Stimulated activated CD4-positive, alpha-beta T cell treated with anti-CD3 and anti-CD28 coated beads, Interleukin-4, amount 100 ng/mL, for 48 hours (primary cell): ENCODE results near the gene PDZD2.
A peak's percentile ranks its signal among the peaks of the same experiment; 100 is the strongest.

Experiments used
- DNase-seq, 2 donors: peaks; one replicate each; pipeline ENCODE4 v3.0.0-alpha.2; 2020; ENCODE audit warnings: low read depth in 2 of 2

PDZD2 gene

DNA sequence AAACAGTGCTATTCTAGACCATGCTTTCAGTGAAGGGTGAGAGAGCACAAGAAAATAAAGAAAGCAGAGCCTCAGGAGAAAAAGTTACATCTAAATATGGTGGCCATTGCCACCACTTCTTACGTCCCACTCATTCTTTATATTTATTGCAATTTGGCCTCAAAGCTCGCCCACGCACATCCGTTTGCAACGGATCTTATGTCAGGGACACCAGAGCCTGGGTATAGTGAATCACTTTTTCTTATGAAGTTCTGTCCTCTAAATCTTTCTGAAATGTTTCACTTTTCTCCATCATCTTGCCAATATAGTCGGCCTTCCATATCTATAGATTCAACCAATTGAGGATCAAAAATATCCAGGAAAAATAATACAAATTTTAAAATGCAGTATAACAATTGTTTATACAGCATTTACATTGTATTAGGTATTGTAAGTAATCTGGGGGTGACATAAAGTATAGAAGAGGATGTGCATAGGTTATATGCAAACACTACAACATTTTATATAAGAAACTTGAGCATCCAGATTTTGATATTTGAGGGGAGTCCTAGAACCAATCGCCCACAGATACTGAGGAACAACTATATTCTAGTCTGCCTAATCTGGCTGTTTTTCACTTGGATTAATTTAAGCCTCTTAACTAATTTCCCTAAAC, 500.0 kb downstream of the PDZD2 start:
- peak; percentile 65 to 75 for DNase-seq

DNA sequence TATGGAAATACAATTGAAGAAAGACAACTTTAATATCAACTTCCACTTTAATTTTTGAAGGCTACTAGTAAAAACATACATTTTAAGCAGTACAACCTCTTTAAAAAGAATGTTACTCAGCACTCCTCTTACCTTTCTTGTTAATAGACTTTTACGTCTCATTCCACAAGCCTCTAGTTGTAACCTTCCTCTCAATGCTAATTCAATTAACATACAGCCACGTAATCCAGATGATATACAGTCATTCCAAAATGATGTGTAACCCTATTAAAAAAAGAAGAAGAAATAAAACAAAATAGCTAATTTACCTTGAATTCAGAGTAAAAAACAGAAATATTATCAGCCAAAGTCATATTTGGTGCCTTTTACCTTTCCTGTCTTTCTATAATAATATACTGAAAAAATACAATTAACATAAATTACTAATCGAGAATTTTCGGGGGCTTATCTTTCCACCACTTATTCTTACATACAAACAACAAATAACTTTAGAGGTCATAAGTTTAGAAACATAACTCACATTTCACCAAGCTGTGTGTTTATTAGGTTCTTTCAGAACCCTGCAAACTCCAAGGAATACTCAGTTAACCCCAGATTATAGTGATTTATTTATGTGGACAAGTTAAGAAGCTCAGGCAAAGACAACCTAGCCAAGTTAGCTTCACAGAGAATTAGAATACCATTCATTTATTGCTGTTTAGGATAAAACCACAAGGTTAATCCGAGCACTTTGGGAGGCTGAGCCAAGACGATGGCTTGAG, 504.9 kb downstream of the PDZD2 start:
- no peak for DNase-seq

DNA sequence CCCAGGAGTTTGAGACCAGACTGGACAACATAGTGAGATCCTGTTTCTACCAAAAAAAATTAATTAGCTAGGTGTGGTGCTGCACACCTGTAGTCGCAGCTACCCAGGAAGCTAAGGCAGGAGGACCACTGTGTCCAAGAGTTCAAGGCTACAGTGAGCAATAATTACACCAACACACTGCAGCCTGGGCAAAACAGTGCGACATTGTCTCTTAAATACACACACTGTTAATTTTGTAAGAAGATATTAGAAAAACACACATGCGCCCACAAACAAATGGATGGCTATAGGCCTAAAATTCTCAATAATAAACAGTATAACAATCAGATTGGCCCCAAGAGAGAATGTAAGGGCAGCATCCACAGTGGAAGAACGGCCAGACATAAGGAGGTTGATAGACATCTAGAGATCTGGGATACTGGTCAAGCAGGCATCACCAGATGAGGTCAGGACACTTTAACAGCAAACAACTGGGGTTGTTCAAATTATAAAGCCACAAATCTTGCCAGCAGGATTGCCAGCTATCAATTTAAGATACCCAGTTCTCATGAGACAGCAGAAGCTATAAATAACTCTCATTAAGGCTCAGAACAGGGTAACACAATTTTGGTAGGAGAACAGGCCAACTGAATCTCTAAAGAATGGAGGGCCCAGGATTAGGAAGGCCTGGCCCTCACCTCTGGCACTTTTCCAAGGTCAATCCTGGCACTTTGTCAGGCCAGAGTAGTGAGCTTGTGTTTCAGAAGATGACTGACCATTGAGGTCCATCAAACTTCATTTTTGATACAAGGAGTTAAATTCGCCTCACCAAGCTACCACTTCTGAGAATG, 505.7 kb downstream of the PDZD2 start:
- no peak for DNase-seq

DNA sequence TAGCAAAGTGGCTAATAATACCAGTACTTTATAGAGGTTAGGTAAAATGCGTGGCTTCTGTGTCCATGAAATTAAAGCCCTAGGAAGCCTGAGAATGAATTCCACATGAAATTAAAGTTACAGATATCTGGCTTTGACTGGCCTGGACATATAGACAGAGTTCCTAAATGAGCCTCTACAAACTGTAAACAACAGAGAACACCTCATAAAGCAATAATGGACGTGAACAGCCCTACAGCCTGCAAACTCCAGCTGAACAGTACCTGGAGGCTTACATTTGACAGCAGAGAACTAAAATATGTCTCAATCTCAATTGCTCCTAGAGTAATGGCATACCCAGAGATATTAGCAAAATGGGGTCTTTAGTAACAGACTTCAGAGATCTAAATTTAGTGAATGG, 506.4 kb downstream of the PDZD2 start:
- no peak for DNase-seq

- no peak for DNase-seq
These were observed 508.3 kb downstream of the PDZD2 start for GRCh38 chr5:32147236-32147635.

- no peak for DNase-seq
These were observed 509.0 kb downstream of the PDZD2 start for GRCh38 chr5:32147959-32148358.

DNA sequence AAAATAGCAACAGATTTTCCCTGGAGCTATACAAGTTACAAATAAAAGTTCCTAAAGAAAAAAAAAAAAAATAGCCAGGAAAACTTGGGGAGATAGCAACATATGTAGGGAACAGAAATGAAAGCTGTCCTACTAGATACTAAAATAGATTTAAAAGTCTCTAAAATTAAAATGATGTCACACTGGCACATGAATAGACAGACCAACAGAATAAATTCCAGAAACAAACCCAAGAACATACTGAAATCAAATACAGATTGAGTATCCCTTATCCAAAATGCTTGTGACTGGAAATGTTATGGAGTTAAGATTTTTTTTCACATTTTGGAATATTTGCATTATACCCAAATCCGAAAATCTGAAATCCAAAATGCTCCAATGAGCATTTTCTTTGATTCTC, 511.4 kb downstream of the PDZD2 start:
- no peak for DNase-seq

- no peak for DNase-seq
These were observed 512.3 kb downstream of the PDZD2 start for GRCh38 chr5:32151198-32151597.

- DNase-seq, result no peak
These were observed 514.8 kb downstream of the PDZD2 start for GRCh38 chr5:32153723-32154122.

GRCh38 chr5:32155211-32155610, 516.3 kb downstream of the PDZD2 start:
- no peak for DNase-seq

DNA sequence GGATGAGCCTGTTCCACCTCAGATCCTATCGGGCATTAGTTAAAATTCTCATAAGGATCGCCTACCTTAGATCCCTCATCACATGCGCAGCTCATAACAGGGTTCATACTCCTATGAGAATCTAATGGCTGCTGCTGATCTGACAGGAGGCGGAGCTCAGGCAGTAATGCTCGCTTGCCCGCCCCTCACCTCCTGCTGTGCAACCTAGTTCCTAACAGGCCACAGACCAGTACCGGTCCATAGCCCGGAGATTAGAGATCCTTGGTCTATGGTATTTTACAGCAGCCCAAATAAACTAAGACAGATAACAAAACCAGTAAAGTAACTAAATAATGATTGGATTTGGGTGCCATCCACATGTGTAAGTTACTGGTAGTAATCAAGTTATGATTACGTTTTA, 517.7 kb downstream of the PDZD2 start:
- DNase-seq, result no peak

DNA sequence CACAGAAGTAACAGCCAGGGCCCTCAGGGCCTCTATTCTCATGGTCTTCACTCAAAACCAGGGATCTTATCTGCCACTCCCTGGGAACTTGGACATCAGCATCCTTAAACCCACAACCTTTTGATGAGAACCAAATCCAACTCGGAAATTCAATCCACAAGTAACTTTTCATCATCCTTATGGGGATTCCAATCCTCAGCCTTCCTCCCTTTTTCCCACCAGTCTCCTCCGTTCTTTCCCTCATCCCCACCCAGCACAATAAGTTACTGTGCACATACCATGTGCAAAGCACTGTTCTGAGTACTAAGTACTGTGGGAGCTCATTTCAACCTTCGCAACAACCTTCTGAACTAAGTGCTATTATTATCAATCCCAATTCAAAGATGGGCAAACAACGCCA, 518.1 kb downstream of the PDZD2 start:
- DNase-seq, result no peak

- DNase-seq, result no peak
These were observed 519.7 kb downstream of the PDZD2 start for GRCh38 chr5:32158679-32158975.

GRCh38 chr5:32159328-32160072, 520.6 kb downstream of the PDZD2 start:
- no peak for DNase-seq

DNA sequence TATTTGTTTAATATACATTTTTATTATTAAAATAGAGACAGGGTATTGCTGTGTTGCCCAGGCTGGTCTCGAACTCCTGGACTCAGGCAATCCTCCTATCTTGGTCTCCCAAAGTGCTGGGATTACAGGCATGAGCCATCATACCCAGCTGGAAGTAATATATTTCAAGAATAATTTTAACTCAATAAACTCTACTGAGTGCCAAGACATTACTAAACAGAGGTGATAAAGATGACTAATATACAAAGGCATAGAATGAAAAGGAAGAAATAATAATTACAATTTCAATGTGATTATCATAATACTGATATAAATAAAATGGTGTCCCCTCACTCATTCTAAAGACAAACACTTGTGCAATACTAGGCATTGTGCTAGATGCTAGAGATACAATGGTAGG, 521.3 kb downstream of the PDZD2 start:
- DNase-seq, result no peak
